MCF 10A (cell line): Measurements from ENCODE around the gene RGP1. TPM values are rescaled to one million over a fixed set of nuclear protein-coding genes. Genes with fewer than 3 reads are reported as not detected.

Source experiments
- BruUV-seq: library from RNA; stranded (reverse); fragments of 400-500 nt; replicated peaks from 2 replicates; lab custom pipeline; 2021; lab: Mats Ljungman, UMichigan
- CTCF ChIA-PET: fragments of 300-600 bp; sonication (Branson Sonifier 250); formaldehyde crosslinking; extraction: SDS; loops from one replicate; lab custom pipeline; 2021; ENCODE audit warnings: antibody characterized with exemption, inconsistent platforms; lab: Yijun Ruan, JAX
- POLR2A ChIA-PET: fragments of 300-600, 350-650 bp; sonication (Branson Sonifier 250); formaldehyde crosslinking; extraction: SDS; loops from one replicate; lab custom pipeline; 2020; ENCODE audit warnings: antibody characterized with exemption, inconsistent platforms; lab: Yijun Ruan, JAX
- DNase-seq: peaks from one replicate; pipeline ENCODE4 v3.0.0-alpha.2; 2018; ENCODE audit not compliant: unreplicated experiment
- H3K27ac Mint-ChIP-seq: one replicate; pipeline ENCODE4 v1.8.0; 2022; ENCODE audit warnings: mild to moderate bottlenecking, low read depth, mixed read lengths; ENCODE audit not compliant: unreplicated experiment
- H3K27me3 Mint-ChIP-seq: one replicate; pipeline ENCODE4 v1.8.0; 2022; ENCODE audit warnings: mixed read lengths; ENCODE audit not compliant: insufficient read depth, unreplicated experiment
- H3K36me3 Mint-ChIP-seq: one replicate; pipeline ENCODE4 v1.8.0; 2022; ENCODE audit warnings: mild to moderate bottlenecking, moderate library complexity, mixed read lengths; ENCODE audit not compliant: insufficient read depth, unreplicated experiment
- H3K4me1 Mint-ChIP-seq: one replicate; pipeline ENCODE4 v1.8.0; 2022; ENCODE audit warnings: mixed read lengths; ENCODE audit not compliant: insufficient read depth, unreplicated experiment
- H3K4me3 Mint-ChIP-seq: one replicate; pipeline ENCODE4 v1.8.0; 2022; ENCODE audit warnings: mild to moderate bottlenecking, moderate library complexity, mixed read lengths; ENCODE audit not compliant: unreplicated experiment
- H3K9me3 Mint-ChIP-seq: one replicate; pipeline ENCODE4 v1.8.0; 2022; ENCODE audit warnings: mixed read lengths; ENCODE audit not compliant: unreplicated experiment
- intact Hi-C: fragments of 100-400 bp; cut with micrococcal nuclease; formaldehyde crosslinking; loops from 2 replicates; pipeline ENCODE4 v1.14.1; 2022
- total RNA-seq: library from RNA; stranded (reverse); gene quantifications from 2 replicates; pipeline ENCODE4 v1.2.3, GENCODE V29; 2022
- TF ChIP-seq, protein P1 (sequence below): fragments of 200-600 bp; IDR thresholded peaks from one replicate; pipeline ENCODE4 v1.8.0; 2022; ENCODE audit warnings: antibody characterized with exemption, mild to moderate bottlenecking; ENCODE audit not compliant: unreplicated experiment

The RGP1 gene
- total RNA-seq, 1 experiment from 2014 or later, result 35.8 TPM

DNA sequence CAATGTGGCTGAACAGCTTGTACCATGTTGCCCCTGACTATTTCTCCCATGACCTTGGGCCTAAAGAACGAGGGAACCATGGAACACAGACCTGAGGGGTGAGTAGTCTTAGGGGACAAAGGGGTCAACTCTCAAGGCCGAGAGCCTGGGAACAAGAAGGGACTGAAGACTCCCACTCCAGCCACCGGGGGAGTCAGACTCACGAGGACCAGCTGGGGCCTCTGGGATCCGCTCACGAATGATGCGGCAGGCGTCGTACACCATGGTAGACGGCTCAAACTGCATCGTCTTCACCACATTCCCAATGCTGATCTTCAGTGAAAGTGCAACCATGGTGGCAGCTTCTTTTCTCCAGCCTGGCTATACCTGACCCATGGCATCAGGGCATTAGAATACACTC, 23.7 kb upstream of the RGP1 start:
- intact Hi-C loops, result no loop called here
- H3K4me3 Mint-ChIP-seq, result no peak overlapping the region
- ChIA-PET POLR2A (interaction anchor here (0.6 to 15.0 kb wide), 3 partner anchors 20 to 73 kb away, joined by 3 to 284 read pairs (median 5); partner anchors contain the start of genes GBA2 and RGP1), CTCF (interaction anchor here (0.6 to 10.3 kb wide), 4 partner anchors 10 to 181 kb away, joined by 5 to 136 read pairs (median 5); no protein-coding TSS in a partner anchor)
- no peak overlapping the region for H3K27ac Mint-ChIP-seq
- no peak for DNase-seq
- H3K27me3 Mint-ChIP-seq, result no peaks in the 10 kb centered on the region
- TF ChIP-seq, protein P1, sequence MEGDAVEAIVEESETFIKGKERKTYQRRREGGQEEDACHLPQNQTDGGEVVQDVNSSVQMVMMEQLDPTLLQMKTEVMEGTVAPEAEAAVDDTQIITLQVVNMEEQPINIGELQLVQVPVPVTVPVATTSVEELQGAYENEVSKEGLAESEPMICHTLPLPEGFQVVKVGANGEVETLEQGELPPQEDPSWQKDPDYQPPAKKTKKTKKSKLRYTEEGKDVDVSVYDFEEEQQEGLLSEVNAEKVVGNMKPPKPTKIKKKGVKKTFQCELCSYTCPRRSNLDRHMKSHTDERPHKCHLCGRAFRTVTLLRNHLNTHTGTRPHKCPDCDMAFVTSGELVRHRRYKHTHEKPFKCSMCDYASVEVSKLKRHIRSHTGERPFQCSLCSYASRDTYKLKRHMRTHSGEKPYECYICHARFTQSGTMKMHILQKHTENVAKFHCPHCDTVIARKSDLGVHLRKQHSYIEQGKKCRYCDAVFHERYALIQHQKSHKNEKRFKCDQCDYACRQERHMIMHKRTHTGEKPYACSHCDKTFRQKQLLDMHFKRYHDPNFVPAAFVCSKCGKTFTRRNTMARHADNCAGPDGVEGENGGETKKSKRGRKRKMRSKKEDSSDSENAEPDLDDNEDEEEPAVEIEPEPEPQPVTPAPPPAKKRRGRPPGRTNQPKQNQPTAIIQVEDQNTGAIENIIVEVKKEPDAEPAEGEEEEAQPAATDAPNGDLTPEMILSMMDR, result no peak
- H3K4me1 Mint-ChIP-seq, result peaks cover 14% of the 10 kb centered on the region
- no peaks in the 10 kb centered on the region for H3K9me3 Mint-ChIP-seq
- peaks cover 59% of the 10 kb centered on the region for H3K36me3 Mint-ChIP-seq
- no TSS peak for BruUV-seq

DNA sequence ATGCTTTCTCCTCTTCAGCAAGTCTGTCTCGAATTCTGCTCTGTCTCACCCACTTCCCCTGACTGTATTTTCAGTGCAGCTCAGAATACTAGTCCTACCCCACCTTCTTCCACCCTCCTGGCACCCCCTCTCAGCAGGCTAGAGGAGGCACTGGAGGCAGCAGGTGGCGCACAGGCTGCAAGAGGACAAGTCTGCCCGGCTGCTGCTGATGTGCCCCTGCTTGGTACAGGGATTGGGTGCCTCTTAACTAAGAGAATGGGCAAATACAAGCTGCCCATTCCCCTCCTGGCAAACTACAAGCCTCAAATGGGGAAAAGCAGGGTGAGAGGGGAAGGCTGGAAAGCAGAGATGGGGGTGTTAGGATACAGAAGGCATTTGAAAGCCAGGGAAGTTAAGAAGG, 22.2 kb upstream of the RGP1 start:
- CTCF ChIA-PET, result interaction anchor here (0.6 to 10.3 kb wide), 12 partner anchors 8 to 361 kb away, joined by 3 to 136 read pairs (median 4); partner anchors contain the start of genes ARHGEF39, CCDC107 and RMRP
- intact Hi-C loops, result no loop called here
- POLR2A ChIA-PET, result interaction anchor here (0.8 to 15.0 kb wide), 6 partner anchors 10 to 81 kb away, joined by 3 to 284 read pairs (median 6); partner anchors contain the start of genes CCDC107, GBA2, RGP1 and RMRP
- Mint-ChIP-seq H3K9me3 (no peaks in the 10 kb centered on the region), H3K27me3 (no peaks in the 10 kb centered on the region), H3K36me3 (peaks cover 43% of the 10 kb centered on the region), H3K4me3 (no peak overlapping the region), H3K27ac (no peak overlapping the region), H3K4me1 (peaks cover 21% of the 10 kb centered on the region)
- TF ChIP-seq, protein P1, result no peak
- DNase-seq, result no peak
- no TSS peak for BruUV-seq

DNA sequence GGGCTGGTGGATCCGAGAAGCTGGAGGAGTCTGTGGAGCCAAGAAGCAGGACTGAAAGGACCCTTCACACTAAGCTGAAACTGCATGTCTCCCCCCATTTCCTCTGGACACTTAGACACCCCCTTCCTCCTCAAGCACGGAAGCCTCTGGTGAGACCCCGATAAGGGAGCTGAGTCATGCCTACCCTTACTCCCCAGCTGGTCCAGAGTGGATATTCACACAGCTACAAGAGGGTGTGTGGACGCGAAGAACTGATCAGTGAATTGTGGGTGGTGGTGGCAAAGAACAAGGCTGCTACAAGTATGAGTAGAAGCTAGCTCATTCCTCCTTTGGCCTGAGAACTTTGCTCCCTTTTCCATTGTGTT, 21.4 kb upstream of the RGP1 start:
- intact Hi-C loops, result loop anchor here (2.0 kb wide), 2 partner anchors 31 to 69 kb away; partner anchors contain the start of genes CCDC107 and RMRP
- BruUV-seq, result no TSS peak
- ChIA-PET CTCF (interaction anchor here (0.6 to 10.3 kb wide), 16 partner anchors 9 to 141 kb away, joined by 3 to 136 read pairs (median 4); partner anchors contain the start of genes ARHGEF39, CCDC107 and RMRP), POLR2A (interaction anchor here (0.7 to 15.0 kb wide), 12 partner anchors 15 to 1682 kb away, joined by 3 to 284 read pairs (median 6); partner anchors contain the start of genes CCDC107, GBA2, RGP1 and RMRP)
- H3K36me3 Mint-ChIP-seq, result peaks cover 36% of the 10 kb centered on the region
- H3K4me3 Mint-ChIP-seq, result no peak overlapping the region
- TF ChIP-seq, protein P1, result no peak
- H3K4me1 Mint-ChIP-seq, result peaks cover 21% of the 10 kb centered on the region
- no peak for DNase-seq
- H3K27ac Mint-ChIP-seq, result no peak overlapping the region
- H3K27me3 Mint-ChIP-seq, result no peaks in the 10 kb centered on the region
- H3K9me3 Mint-ChIP-seq, result no peaks in the 10 kb centered on the region

DNA sequence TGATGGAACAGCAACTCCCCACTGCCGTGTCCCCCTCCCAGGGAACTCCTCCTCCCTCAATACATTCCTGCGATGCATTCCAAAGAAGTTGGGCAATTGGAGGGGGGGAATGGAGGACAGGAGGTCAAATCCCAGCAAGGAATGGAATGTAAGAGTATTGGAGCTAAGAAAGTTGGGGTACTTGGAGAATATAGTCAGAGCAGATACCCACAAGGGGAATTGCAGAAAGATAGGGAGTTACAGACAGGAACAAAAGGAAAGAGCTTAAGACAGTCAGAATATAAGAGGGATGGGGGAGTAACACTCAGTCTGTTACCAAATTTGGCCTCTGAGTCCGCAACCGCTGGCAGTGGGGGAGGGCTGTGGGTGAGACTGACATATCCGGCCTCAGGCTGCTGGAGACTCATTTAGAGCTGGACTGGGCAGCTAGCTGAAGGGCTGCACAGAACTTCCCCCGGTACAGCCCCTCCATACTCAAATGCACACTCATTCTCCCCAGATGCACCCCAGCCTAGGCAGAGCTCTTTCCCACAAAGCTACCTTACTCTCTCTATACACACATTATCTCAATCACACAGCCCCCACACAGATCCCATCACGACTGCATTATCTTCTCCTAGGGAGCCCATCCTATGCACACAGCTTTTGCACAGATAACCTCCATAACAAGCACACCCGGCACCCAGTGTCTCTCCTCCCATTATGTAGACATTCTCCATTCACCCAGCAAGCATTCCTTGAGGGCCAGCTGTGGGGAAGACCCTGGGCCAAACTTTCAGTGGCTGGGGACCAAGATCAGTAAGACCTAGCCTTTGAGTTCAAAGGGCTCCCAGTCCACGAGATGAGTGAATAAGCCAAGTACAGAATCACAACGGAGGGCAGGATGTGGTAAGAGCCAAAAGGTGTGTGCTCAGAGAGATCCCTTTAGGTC, 20.8 kb upstream of the RGP1 start:
- POLR2A ChIA-PET, result interaction anchor here (0.6 to 15.0 kb wide), 23 partner anchors 10 to 1682 kb away, joined by 3 to 284 read pairs (median 4); partner anchors contain the start of genes ARHGEF39, CCDC107, GBA2 and RGP1
- DNase-seq, result peak; percentile 85
- CTCF ChIA-PET, result interaction anchor here (0.6 to 10.3 kb wide), 24 partner anchors 8 to 140 kb away, joined by 3 to 136 read pairs (median 4); partner anchors contain the start of genes ARHGEF39, CCDC107, HINT2 and RMRP
- Mint-ChIP-seq H3K4me3 (no peak overlapping the region), H3K27ac (no peak overlapping the region), H3K9me3 (no peaks in the 10 kb centered on the region), H3K36me3 (peaks cover 29% of the 10 kb centered on the region), H3K4me1 (peaks cover 26% of the 10 kb centered on the region), H3K27me3 (no peaks in the 10 kb centered on the region)
- intact Hi-C loops, result loop anchor here (2.0 kb wide), 2 partner anchors 32 to 70 kb away; partner anchors contain the start of genes CCDC107 and RMRP
- TF ChIP-seq, protein P1, result no peak
- BruUV-seq, result no TSS peak
